Activated CD4-positive, CD25-positive, alpha-beta regulatory T cell treated with anti-CD3 and anti-CD28 coated beads, Interleukin-2, amount 50 U/mL, for 16 hours (primary cell): ENCODE results near the gene UQCR11.

Experiments used
- DNase-seq: peaks from one replicate; pipeline ENCODE4 v3.0.0-alpha.2; 2020; ENCODE audit warnings: low read depth, low spot score

Gene UQCR11

GRCh38 chr19:1592024-1592754, 13.1 kb downstream of the UQCR11 start:
- DNase-seq, result peak; percentile 72

GRCh38 chr19:1591421-1592023, 13.7 kb downstream of the UQCR11 start:
- DNase-seq, result no peak

- DNase-seq, result no peak
These were observed 14.4 kb downstream of the UQCR11 start for GRCh38 chr19:1590641-1591397.

GRCh38 chr19:1587872-1588271, 17.4 kb downstream of the UQCR11 start:
- DNase-seq, result no peak

GRCh38 chr19:1585243-1585580, 20.1 kb downstream of the UQCR11 start:
- no peak for DNase-seq

GRCh38 chr19:1584500-1585242, 20.6 kb downstream of the UQCR11 start:
- DNase-seq, result no peak

GRCh38 chr19:1582201-1582600, 23.1 kb downstream of the UQCR11 start:
- DNase-seq, result no peak

GRCh38 chr19:1580957-1581356, 24.3 kb downstream of the UQCR11 start:
- no peak for DNase-seq

GRCh38 chr19:1580382-1580781, 24.9 kb downstream of the UQCR11 start:
- DNase-seq, result no peak

GRCh38 chr19:1579222-1579621, 26.0 kb downstream of the UQCR11 start:
- DNase-seq, result no peak

GRCh38 chr19:1577929-1578618, 27.2 kb downstream of the UQCR11 start:
- no peak for DNase-seq

GRCh38 chr19:1577090-1577928, 28.0 kb downstream of the UQCR11 start:
- no peak for DNase-seq

- DNase-seq, result no peak
These were observed 28.8 kb downstream of the UQCR11 start for GRCh38 chr19:1576242-1577089.

GRCh38 chr19:1575323-1576241, 29.7 kb downstream of the UQCR11 start:
- DNase-seq, result no peak

GRCh38 chr19:1574354-1575136, 30.7 kb downstream of the UQCR11 start:
- DNase-seq, result no peak

- no peak for DNase-seq
These were observed 32.5 kb downstream of the UQCR11 start for GRCh38 chr19:1572795-1573194.

GRCh38 chr19:1571358-1571757, 33.9 kb downstream of the UQCR11 start:
- no peak for DNase-seq

- no peak for DNase-seq
These were observed 34.4 kb downstream of the UQCR11 start for GRCh38 chr19:1570836-1571235.
